ENCODE data around the gene PBLD.

DNA sequence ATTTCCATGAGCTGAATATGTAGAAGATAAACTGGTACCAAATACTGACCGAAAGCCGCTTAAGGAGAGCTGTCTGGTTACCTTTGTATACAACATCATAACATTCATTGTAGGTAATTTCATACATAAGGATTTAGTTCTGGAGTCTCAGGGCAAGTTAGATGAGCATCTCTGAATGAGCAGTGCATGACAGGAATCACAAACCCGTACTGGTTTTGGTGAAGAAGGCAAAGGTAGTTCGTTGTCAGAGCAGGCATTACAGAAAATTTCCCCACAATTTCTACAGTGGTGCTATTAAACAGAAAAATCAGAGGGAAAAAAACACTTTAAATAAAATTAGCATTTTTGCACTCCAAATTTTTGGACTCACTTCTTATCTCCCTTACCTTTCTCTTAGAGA lies 12.9 kb upstream of the PBLD start:
- TF ChIP-seq POLR2AphosphoS5 (IDR thresholded peaks at IDR 0.05) (no peak), POLR2A (IDR thresholded peaks at IDR 0.05) (no peak)
- TF ChIP-seq, protein P1, sequence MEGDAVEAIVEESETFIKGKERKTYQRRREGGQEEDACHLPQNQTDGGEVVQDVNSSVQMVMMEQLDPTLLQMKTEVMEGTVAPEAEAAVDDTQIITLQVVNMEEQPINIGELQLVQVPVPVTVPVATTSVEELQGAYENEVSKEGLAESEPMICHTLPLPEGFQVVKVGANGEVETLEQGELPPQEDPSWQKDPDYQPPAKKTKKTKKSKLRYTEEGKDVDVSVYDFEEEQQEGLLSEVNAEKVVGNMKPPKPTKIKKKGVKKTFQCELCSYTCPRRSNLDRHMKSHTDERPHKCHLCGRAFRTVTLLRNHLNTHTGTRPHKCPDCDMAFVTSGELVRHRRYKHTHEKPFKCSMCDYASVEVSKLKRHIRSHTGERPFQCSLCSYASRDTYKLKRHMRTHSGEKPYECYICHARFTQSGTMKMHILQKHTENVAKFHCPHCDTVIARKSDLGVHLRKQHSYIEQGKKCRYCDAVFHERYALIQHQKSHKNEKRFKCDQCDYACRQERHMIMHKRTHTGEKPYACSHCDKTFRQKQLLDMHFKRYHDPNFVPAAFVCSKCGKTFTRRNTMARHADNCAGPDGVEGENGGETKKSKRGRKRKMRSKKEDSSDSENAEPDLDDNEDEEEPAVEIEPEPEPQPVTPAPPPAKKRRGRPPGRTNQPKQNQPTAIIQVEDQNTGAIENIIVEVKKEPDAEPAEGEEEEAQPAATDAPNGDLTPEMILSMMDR (IDR thresholded peaks at IDR 0.05) = no peak
